ENCODE results near the gene PPIL6. TPM values are rescaled to one million over a fixed set of nuclear protein-coding genes. Genes with fewer than 3 reads are reported as not detected.

Gene PPIL6
- total and polyA plus RNA-seq, 2 donors (not counting 1 experiment from before 2014, with no cell fraction given), result 0.85 to 1.8 TPM

DNA sequence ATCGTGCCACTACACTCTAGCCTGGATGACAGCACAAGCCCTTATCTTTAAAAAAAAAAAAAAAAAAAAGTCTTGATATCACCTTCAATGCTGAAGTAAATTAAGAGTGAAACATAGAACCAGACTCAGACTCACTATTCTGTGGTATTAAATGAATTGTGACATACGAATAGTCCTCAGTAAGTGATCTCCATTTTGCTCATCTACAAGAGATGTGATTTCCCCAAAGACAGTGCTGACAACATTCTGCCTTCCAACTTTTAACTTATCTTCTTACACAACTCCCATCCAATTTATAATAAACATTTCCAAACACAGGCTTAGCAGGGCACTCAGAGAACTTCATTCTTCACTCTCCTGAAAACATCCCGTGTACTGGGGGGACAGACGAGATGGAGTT lies 34.6 kb upstream of the PPIL6 start:
- intact Hi-C loops (cut with micrococcal nuclease), result no loop called here
- no peak overlapping the region for H3K4me3 ChIP-seq (ENCODE audit: control extremely low read depth in 1 of 5, extremely low read depth in 1 of 5, insufficient read depth in 1 of 5, low read depth in 2 of 5, low read length in 4 of 5)
- ATAC-seq (ENCODE audit: low read depth), result no peak
- H3K27ac Mint-ChIP-seq, result peak overlapping the region; percentile 52
- peaks cover 86% of the 10 kb centered on the region for H3K79me2 ChIP-seq (ENCODE audit: control insufficient read depth, insufficient read depth, low read length)
- no CpG with 5 or more reads among the region's 4 CpGs for WGBS (ENCODE audit: insufficient coverage)
- no peak overlapping the region for H2AFZ ChIP-seq (ENCODE audit: insufficient read depth, low read depth, low read length, poor library complexity, severe bottlenecking)
- H3K9ac ChIP-seq (ENCODE audit: low read length), result no peak overlapping the region
- no peaks in the 10 kb centered on the region for H3K27me3 ChIP-seq (replicated peaks in 1 of 4; ENCODE audit: control extremely low read depth in 1 of 4, control insufficient read depth in 3 of 4, insufficient read depth in 4 of 4, low read length in 3 of 4)
- H3K27ac ChIP-seq (ENCODE audit: low read length in 2 of 2), result peak overlapping the region in 1 of 2 donors; percentile 35
- H3K36me3 ChIP-seq (replicated peaks in 1 of 2; ENCODE audit: control extremely low read depth in 1 of 2, control insufficient read depth in 1 of 2, extremely low read depth in 1 of 2, insufficient read depth in 2 of 2, low read length in 1 of 2), result peaks cover 0 to 66% of the 10 kb centered on the region in 2 experiments
- no peak for DNase-seq
- no peaks in the 10 kb centered on the region for H3K9me3 Mint-ChIP-seq (ENCODE audit: insufficient read depth)
- H3K4me1 ChIP-seq (ENCODE audit: control insufficient read depth in 2 of 2, insufficient read depth in 2 of 2, low read length in 2 of 2), result peaks cover 51 to 56% of the 10 kb centered on the region in 2 donors
- no peaks in the 10 kb centered on the region for H3K9me3 ChIP-seq (ENCODE audit: control extremely low read depth in 1 of 3, control insufficient read depth in 2 of 3, insufficient read depth in 1 of 3, low read length in 2 of 3)
- H4K20me1 ChIP-seq (ENCODE audit: control insufficient read depth, insufficient read depth, low read length, poor library complexity, severe bottlenecking), result peaks cover 40% of the 10 kb centered on the region
- H3K4me3 Mint-ChIP-seq, result no peak overlapping the region
- ChIA-PET POLR2A (interaction anchor here (0.6 to 0.7 kb wide), 2 partner anchors 26 to 292 kb away, joined by 4 to 7 read pairs; no protein-coding TSS in a partner anchor), CTCF (no interaction called here)
- H3K27me3 Mint-ChIP-seq, result no peaks in the 10 kb centered on the region
- TF ChIP-seq, protein P1, sequence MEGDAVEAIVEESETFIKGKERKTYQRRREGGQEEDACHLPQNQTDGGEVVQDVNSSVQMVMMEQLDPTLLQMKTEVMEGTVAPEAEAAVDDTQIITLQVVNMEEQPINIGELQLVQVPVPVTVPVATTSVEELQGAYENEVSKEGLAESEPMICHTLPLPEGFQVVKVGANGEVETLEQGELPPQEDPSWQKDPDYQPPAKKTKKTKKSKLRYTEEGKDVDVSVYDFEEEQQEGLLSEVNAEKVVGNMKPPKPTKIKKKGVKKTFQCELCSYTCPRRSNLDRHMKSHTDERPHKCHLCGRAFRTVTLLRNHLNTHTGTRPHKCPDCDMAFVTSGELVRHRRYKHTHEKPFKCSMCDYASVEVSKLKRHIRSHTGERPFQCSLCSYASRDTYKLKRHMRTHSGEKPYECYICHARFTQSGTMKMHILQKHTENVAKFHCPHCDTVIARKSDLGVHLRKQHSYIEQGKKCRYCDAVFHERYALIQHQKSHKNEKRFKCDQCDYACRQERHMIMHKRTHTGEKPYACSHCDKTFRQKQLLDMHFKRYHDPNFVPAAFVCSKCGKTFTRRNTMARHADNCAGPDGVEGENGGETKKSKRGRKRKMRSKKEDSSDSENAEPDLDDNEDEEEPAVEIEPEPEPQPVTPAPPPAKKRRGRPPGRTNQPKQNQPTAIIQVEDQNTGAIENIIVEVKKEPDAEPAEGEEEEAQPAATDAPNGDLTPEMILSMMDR (IDR thresholded peaks at IDR 0.05), result no peak
- TF ChIP-seq EZH2 (IDR thresholded peaks at IDR 0.05; ENCODE audit: borderline replicate concordance, insufficient read depth, low read depth, low read length, poor library complexity, severe bottlenecking), result no peak
- H3K4me2 ChIP-seq (replicated peaks; ENCODE audit: low read depth, low read length, poor library complexity, severe bottlenecking), result no peak overlapping the region
- peaks cover 74% of the 10 kb centered on the region for H3K4me1 Mint-ChIP-seq

DNA sequence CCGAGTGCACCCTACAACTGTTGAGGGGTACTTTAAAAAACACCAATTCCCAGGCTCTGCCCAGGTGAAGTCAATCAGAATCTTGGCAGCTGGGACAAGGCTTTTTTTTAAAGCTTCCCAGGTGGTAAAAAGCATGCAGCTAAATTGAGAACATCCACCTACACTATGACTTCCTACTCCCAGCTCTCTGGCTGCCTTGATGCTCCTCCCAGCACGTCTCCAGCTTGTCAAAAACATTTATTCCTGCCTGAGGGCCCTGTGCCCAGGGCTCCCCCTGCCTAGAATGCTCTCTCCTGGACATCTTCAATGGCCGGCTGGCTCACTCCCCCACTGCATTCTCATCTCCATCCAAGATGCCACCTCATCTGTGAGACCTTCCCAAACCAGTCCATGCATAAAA lies 32.7 kb upstream of the PPIL6 start:
- peaks cover 0 to 85% of the 10 kb centered on the region in 2 experiments for H3K36me3 ChIP-seq (replicated peaks in 1 of 2; ENCODE audit: control extremely low read depth in 1 of 2, control insufficient read depth in 1 of 2, extremely low read depth in 1 of 2, insufficient read depth in 2 of 2, low read length in 1 of 2)

More for the DNA sequence above, 32.7 kb upstream of the PPIL6 start:
- Histone ChIP-seq H3K9ac (ENCODE audit: low read length) (no peak overlapping the region), H3K27me3 (replicated peaks in 1 of 4; ENCODE audit: control extremely low read depth in 1 of 4, control insufficient read depth in 3 of 4, insufficient read depth in 4 of 4, low read length in 3 of 4) (no peaks in the 10 kb centered on the region), H3K9me3 (ENCODE audit: control extremely low read depth in 1 of 3, control insufficient read depth in 2 of 3, insufficient read depth in 1 of 3, low read length in 2 of 3) (no peaks in the 10 kb centered on the region), H4K20me1 (ENCODE audit: control insufficient read depth, insufficient read depth, low read length, poor library complexity, severe bottlenecking) (peaks cover 57% of the 10 kb centered on the region), H3K27ac (ENCODE audit: low read length in 2 of 2) (no peak overlapping the region), H3K4me3 (ENCODE audit: control extremely low read depth in 1 of 5, extremely low read depth in 1 of 5, insufficient read depth in 1 of 5, low read depth in 2 of 5, low read length in 4 of 5) (no peak overlapping the region), H2AFZ (ENCODE audit: insufficient read depth, low read depth, low read length, poor library complexity, severe bottlenecking) (no peak overlapping the region), H3K79me2 (ENCODE audit: control insufficient read depth, insufficient read depth, low read length) (peaks cover 86% of the 10 kb centered on the region), H3K4me2 (replicated peaks; ENCODE audit: low read depth, low read length, poor library complexity, severe bottlenecking) (peak overlapping the region; percentile 42), H3K4me1 (ENCODE audit: control insufficient read depth in 2 of 2, insufficient read depth in 2 of 2, low read length in 2 of 2) (peaks cover 37 to 38% of the 10 kb centered on the region in 2 donors)
- ATAC-seq (ENCODE audit: low read depth) (no peak), DNase-seq (no peak)
- no peaks in the 10 kb centered on the region for H3K27me3 Mint-ChIP-seq
- 100% methylated on average over 2 of the region's 3 CpGs for WGBS (ENCODE audit: insufficient coverage)
- CTCF ChIA-PET, result interaction anchor here (0.7 to 1.2 kb wide), 4 partner anchors 9 to 33 kb away, joined by 3 to 4 read pairs (median 4); partner anchors contain the start of genes PPIL6 and SMPD2
- peaks cover 64% of the 10 kb centered on the region for H3K4me1 Mint-ChIP-seq
- TF ChIP-seq EZH2 (IDR thresholded peaks at IDR 0.05; ENCODE audit: borderline replicate concordance, insufficient read depth, low read depth, low read length, poor library complexity, severe bottlenecking), result no peak
- TF ChIP-seq, protein P1 (IDR thresholded peaks at IDR 0.05), result no peak
- intact Hi-C loops (cut with micrococcal nuclease), result no loop called here
- H3K9me3 Mint-ChIP-seq (ENCODE audit: insufficient read depth), result no peaks in the 10 kb centered on the region
- peak overlapping the region; percentile 27 for H3K27ac Mint-ChIP-seq
- POLR2A ChIA-PET, result interaction anchor here (1.0 kb wide), 1 partner anchor 17 kb away, joined by 3 read pairs; the partner anchor contains the start of gene MICAL1
- no peak overlapping the region for H3K4me3 Mint-ChIP-seq
